ENCODE data around the gene GJB4. TPM values are rescaled to one million over a fixed set of nuclear protein-coding genes. Genes with fewer than 3 reads are reported as not detected.
"Not testable (repeated sequence)": the region's sequence is repeated elsewhere in the genome, so short reads cannot be mapped to it uniquely, and the experiment has no call there.

Gene GJB4
- total RNA-seq, 1 experiment from 2014 or later, result 0.07 TPM

DNA sequence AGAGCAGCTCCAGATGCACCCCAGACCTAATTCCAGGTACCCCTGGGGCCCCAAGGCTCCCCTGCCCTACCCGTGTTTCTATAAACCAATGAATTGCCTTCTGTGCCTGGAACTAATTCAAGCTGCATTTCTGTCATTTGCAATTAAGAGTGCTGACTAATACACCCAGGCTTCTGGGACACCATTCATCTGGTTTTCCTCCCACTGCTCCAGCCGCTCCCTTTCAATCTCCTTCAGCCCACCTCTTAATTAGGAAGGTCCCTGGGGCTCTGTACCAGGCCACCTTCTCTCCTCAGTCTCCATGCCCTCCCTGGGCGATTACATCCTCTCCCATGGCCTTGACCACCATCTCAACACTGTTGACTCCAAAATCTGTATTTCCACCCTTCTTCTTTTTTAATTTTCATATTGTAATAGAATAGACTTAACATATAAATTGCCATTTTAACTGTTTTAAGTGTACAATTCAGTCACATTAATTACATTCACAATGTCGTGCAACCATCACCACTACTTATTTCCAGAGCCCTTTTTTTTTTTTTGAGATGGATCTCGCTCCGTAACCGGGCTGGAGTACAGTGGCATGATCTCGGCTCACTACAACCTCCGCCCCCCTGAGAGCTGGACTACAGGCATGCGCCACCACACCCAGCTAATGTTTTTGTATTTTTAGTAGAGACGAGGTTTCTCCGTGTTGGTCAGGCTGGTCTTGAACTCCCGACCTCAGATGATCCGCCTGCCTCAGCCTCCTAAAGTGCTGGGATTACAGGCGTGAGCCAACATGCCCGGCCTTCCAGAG is 12.2 kb downstream of the GJB4 start:
- CTCF ChIA-PET, result interaction anchor here (1.4 to 1.5 kb wide), 2 partner anchors 14 kb away, joined by 3 to 4 read pairs; no protein-coding TSS in a partner anchor
- POLR2A ChIA-PET, result no interaction called here
- no peaks in the 10 kb centered on the region for H3K9me3 Mint-ChIP-seq
- H3K27ac Mint-ChIP-seq, result no peak overlapping the region
- DNase-seq (ENCODE audit: low spot score) (no peak), ATAC-seq (no peak)
- H3K36me3 Mint-ChIP-seq, result no peaks in the 10 kb centered on the region
- H3K4me3 Mint-ChIP-seq, result no peak overlapping the region
- TF ChIP-seq ZSCAN18 (CRISPR knock-in tag; IDR thresholded peaks at IDR 0.05) (no peak), SOX15 (CRISPR knock-in tag; IDR thresholded peaks at IDR 0.05) (no peak), ETV6 (CRISPR knock-in tag; IDR thresholded peaks at IDR 0.05) (no peak), ESRRA (CRISPR knock-in tag; IDR thresholded peaks at IDR 0.05; ENCODE audit: borderline replicate concordance) (no peak)
- H3K4me1 Mint-ChIP-seq, result no peaks in the 10 kb centered on the region
- H3K27me3 Mint-ChIP-seq (ENCODE audit: low read depth), result no peaks in the 10 kb centered on the region; the same call in 1 of the 2 replicates

DNA sequence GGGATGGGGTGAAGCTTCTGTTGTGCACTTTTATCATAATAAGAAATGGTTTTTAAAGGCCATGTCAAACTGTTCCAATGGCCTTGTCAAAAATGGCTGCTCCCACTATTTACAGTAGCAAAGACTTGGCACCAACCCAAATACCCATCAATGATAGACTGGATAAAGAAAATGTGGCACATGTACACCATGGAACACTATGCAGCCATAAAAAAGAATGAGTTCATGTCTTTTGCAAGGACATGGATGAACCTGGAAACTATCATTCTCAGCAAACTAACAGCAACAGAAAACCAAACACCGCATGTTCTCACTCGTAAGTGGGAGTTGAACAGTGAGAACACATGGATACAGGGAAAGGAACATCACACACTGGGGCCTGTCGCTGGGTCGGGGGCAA is 13.6 kb downstream of the GJB4 start:
- H3K36me3 Mint-ChIP-seq; DNase-seq (ENCODE audit: low spot score); H3K4me1 Mint-ChIP-seq; H3K27me3 Mint-ChIP-seq (ENCODE audit: low read depth); ATAC-seq; H3K4me3 Mint-ChIP-seq; H3K27ac Mint-ChIP-seq; POLR2A ChIA-PET; H3K9me3 Mint-ChIP-seq: not testable (repeated sequence)
- CTCF ChIA-PET, result interaction anchor here (0.6 kb wide), 1 partner anchor 486 kb away, joined by 4 read pairs; no protein-coding TSS in a partner anchor

- Mint-ChIP-seq H3K9me3 (no peaks in the 10 kb centered on the region), H3K27me3 (ENCODE audit: low read depth) (peaks cover 14% of the 10 kb centered on the region), H3K36me3 (no peaks in the 10 kb centered on the region), H3K27ac (no peak overlapping the region), H3K4me3 (no peak overlapping the region), H3K4me1 (no peaks in the 10 kb centered on the region)
- DNase-seq (ENCODE audit: low spot score) (no peak), ATAC-seq (no peak)
- ChIA-PET POLR2A (interaction anchor here (1.1 kb wide), 1 partner anchor 32 kb away, joined by 3 read pairs; no protein-coding TSS in a partner anchor), CTCF (interaction anchor here (1.3 kb wide), 1 partner anchor 11 kb away, joined by 4 read pairs; no protein-coding TSS in a partner anchor)
- TF ChIP-seq ZNF121 (CRISPR knock-in tag; IDR thresholded peaks at IDR 0.05) (no peak), GRHL2 (CRISPR knock-in tag; IDR thresholded peaks at IDR 0.05; ENCODE audit: insufficient replicate concordance, severe bottlenecking) (no peak), GABPB1 (CRISPR knock-in tag; IDR thresholded peaks at IDR 0.05) (no peak), NFYB (CRISPR knock-in tag; conservative IDR thresholded peaks at IDR 0.05; ENCODE audit: low read depth) (no peak), ZNF317 (CRISPR knock-in tag; IDR thresholded peaks at IDR 0.05; ENCODE audit: borderline replicate concordance, low read depth) (no peak), CBFB (CRISPR knock-in tag; IDR thresholded peaks at IDR 0.05; ENCODE audit: low read depth) (no peak), SOX15 (CRISPR knock-in tag; IDR thresholded peaks at IDR 0.05) (no peak), MLX (CRISPR knock-in tag; IDR thresholded peaks at IDR 0.05) (no peak), ZNF423 (CRISPR knock-in tag; IDR thresholded peaks at IDR 0.05) (no peak)
- TF ChIP-seq, protein P1, sequence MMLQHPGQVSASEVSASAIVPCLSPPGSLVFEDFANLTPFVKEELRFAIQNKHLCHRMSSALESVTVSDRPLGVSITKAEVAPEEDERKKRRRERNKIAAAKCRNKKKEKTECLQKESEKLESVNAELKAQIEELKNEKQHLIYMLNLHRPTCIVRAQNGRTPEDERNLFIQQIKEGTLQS (CRISPR knock-in tag; conservative IDR thresholded peaks at IDR 0.05), result no peak
Measured at GRCh38 chr1:34774957-34775356, 15.4 kb downstream of the GJB4 start.

DNA sequence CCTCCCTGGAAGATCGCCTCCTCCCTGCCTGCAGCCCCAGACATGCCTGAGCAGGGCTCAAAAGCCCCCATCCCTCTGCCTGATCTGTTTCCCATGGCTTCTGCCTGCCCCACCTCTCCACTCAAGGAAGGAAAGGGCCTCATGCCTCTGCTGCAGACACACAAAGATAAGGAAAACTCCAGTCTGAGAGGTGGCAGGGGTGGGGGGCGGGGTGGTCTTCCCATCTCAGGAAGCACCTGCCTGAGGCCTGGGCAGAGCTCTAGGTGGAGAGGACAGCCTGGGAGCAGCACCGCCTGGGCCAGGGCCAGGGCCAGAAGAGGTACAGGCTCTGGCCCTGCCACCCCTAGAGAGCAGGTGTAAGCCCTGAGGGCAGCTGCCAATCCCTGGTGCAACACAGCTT is 17.4 kb downstream of the GJB4 start:
- DNase-seq (ENCODE audit: low spot score), result no peak
- H3K9me3 Mint-ChIP-seq, result no peaks in the 10 kb centered on the region
- CTCF ChIA-PET, result interaction anchor here (0.9 to 1.0 kb wide), 2 partner anchors 15 to 76 kb away, joined by 3 to 5 read pairs; no protein-coding TSS in a partner anchor
- TF ChIP-seq, protein P1 (CRISPR knock-in tag; conservative IDR thresholded peaks at IDR 0.05), result no peak
- TF ChIP-seq ZNF232 (CRISPR knock-in tag; IDR thresholded peaks at IDR 0.05) (no peak), ZNF121 (CRISPR knock-in tag; IDR thresholded peaks at IDR 0.05) (no peak), SMAD3 (CRISPR knock-in tag; IDR thresholded peaks at IDR 0.05; ENCODE audit: borderline replicate concordance) (no peak), NR2C2 (CRISPR knock-in tag; IDR thresholded peaks at IDR 0.05) (no peak), ZNF317 (CRISPR knock-in tag; IDR thresholded peaks at IDR 0.05; ENCODE audit: borderline replicate concordance, low read depth) (no peak)
- TF ChIP-seq, protein P2, sequence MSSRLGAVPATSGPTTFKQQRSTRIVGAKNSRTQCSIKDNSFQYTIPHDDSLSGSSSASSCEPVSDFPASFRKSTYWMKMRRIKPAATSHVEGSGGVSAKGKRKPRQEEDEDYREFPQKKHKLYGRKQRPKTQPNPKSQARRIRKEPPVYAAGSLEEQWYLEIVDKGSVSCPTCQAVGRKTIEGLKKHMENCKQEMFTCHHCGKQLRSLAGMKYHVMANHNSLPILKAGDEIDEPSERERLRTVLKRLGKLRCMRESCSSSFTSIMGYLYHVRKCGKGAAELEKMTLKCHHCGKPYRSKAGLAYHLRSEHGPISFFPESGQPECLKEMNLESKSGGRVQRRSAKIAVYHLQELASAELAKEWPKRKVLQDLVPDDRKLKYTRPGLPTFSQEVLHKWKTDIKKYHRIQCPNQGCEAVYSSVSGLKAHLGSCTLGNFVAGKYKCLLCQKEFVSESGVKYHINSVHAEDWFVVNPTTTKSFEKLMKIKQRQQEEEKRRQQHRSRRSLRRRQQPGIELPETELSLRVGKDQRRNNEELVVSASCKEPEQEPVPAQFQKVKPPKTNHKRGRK (CRISPR knock-in tag; IDR thresholded peaks at IDR 0.05; ENCODE audit: borderline replicate concordance), result no peak
- TF ChIP-seq, protein P3, sequence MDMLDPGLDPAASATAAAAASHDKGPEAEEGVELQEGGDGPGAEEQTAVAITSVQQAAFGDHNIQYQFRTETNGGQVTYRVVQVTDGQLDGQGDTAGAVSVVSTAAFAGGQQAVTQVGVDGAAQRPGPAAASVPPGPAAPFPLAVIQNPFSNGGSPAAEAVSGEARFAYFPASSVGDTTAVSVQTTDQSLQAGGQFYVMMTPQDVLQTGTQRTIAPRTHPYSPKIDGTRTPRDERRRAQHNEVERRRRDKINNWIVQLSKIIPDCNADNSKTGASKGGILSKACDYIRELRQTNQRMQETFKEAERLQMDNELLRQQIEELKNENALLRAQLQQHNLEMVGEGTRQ (CRISPR knock-in tag; IDR thresholded peaks at IDR 0.05), result no peak

More for the DNA sequence above, 17.4 kb downstream of the GJB4 start:
- H3K36me3 Mint-ChIP-seq, result no peaks in the 10 kb centered on the region
- POLR2A ChIA-PET, result no interaction called here
- no peak overlapping the region for H3K4me3 Mint-ChIP-seq
- H3K4me1 Mint-ChIP-seq, result 0 out of 2 replicates have a peak, but pooled peaks cover 3% of the 10 kb centered on the region
- no peak for ATAC-seq
- no peak overlapping the region for H3K27ac Mint-ChIP-seq
- H3K27me3 Mint-ChIP-seq (ENCODE audit: low read depth), result peaks cover 31% of the 10 kb centered on the region
